T-helper 2 cell (primary cell): Measurements from ENCODE around the gene CACNB4.
"Not testable (repeated sequence)": the region's sequence is repeated elsewhere in the genome, so short reads cannot be mapped to it uniquely, and the experiment has no call there.

Source experiments
- DNase-seq, 5 experiments: peaks; one replicate each; pipeline versions ENCODE4 v3.0.0 to v3.0.0-alpha.2; 2012 to 2022

The CACNB4 gene

DNA sequence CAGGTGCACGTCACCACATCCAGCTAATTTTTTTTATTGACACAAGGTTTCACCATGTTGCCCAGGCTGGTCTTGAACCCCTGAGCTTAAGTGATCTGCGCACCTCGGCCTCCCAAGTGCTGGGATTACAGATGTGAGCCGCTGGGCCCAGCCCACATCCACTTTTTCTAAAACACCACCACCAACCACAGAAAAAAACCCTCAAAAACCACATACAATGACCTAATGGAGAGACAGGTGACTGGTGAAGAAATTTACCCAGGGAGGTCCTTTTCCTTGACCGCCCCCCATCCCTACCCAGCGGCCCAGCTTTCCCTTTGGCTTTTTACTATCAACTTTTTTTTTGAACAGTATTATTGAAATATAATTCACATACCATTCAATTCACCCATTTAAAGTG, 47.9 kb downstream of the CACNB4 start:
- DNase-seq, result no peak

DNA sequence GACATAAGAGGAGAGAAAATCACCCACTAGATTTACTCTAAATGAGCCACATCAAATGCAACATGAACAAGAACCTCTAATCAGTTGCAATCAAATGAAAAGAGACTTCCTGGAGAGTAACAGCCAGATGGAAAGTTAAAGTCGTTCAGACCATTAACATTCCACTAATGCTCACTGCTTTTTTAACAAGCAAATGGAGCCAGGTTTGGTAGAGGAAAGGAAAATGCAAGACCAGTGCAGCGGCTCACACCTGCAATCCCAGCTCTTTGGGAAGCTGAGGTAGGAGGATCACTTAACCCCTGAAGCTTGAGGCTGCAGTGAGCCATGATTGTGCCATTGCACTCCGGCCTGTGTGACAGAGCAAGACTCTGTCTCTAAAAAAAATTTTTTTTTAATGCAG, 48.5 kb downstream of the CACNB4 start:
- DNase-seq, result no peak

DNA sequence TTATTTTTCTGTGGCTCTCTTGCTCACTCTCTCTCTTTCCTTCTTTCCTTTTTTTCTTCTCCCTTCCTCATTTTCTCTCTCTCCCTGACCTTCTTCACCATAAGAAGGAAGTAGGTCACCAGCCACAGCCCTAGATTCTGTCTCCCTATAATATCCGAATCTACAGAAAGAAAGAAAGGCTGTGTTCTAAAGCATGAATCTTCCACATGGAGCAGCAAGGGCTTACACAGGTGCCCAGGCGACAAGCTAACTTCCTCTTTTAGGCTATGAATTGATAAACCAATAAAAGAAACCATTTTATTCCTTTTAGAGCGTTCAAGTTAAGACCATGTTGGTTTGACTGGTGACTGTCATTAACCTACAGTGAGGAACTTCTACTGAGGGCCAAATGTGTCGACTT, 49.3 kb downstream of the CACNB4 start:
- no peak for DNase-seq

DNA sequence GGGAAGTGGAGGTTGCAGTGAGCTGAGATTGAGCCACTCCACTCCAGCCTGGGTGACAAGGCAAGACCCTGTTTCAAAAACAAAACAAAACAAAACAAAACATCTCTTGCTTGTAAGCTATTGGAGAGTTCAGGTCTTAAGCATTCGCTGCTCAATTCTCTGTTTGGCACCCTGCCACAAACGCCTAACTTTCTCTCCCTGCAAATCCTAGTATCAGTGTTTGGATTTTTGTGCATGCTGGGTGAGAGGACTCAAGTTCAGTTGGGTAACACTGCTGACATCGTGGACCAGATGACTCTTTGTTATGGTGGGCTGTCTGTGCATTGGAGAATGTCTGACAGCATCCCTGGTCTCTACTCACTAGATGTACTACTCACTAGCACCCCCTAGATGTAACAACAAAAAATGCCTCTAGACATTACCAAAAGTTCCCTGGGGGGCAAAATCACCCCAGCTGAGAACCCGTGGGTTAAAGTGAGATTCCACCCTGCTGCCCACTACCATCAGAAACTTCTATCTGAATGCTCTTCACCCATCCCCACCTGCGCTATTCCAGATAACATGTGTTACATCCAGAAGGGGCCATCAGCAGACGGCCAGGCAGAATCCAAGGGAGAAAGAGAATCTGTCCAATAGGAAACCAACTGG, 50.9 kb downstream of the CACNB4 start:
- peak in 1 of 5 experiments; percentile 7 for DNase-seq

DNA sequence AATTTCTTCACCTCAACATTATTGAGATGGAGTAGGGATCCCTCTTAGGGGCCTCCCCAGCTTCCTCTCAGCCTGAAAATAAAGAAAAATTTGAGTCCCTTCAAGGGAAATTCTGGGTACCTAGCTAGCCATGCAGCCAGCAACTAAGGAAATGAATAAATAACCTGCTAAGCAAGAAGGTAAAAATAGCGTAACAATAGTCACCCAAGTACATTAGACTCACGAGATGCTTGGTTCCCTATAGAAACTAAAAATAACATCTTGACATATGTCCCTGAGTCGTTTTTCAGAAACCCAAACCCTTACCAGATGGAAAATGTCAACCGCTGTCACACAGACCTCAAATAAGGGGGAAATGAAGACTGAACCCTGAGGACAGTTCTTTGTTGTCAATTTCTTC, 51.9 kb downstream of the CACNB4 start:
- no peak for DNase-seq

DNA sequence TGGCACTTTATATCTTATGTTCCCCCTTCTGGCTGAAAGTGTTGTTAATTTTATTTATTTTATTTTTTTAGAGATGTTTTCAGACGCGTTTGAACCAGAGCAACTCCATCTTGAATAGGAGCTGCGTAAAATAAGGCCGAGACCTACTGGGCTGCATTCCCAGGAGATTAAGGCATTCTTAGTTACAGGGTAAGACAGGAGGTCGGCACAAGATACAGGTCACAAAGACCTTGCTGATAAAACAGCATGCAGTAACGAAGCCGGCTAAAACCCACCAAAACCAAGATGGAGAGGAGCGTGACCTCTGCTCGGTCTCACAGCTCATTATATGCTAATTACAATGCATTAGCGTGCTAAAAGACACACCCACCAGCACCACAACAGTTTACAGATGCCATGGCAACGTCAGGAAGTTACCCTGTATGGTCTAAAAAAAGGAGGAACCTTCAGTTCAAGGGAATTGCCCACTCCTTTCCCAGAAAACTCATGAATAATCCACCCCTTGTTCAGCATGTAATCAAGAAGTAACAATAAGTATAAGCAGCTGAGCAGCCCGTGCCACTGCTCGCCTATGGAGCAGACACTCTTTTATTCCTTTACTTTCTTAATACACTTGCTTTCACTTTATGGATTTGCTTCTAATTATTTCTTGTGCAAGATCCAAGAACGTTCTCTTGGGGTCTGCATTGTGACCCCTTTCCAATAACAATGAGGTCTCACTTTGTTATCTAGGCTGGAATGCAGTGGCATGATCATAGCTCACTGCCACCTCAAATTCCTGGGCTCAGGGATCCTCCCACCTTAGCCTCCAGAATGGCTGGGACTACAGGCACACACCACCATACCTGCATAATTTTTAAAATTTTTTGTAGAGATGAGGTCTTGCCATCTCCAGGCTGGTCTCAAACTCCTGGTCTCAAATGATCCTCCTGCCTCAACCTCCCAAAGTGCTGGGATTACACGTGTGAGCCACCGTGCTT, 55.9 kb downstream of the CACNB4 start:
- no peak for DNase-seq

DNA sequence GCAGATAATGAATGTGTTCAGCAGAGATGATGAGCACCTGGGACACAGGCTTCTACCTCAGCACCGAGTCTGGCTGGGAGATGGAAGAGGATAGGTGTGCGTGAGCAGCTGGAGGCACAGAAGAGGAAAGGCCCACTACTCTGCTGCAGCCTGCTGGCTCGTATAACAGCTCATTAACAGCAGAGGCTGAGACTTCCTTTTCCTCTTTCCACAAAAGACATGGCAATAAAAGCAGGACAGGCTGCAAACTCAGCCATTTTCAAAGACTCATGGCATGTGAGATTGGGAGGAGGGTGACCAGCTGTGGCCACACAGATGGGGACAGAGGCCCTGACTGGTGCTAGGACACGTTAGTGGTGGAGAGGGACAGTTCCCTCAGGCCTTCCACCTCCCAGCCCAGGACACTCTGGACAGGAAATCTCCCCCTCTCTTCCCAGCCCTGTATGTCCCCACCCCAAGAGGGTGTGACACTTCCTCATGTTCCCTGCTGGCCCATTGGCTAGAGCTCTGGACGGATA, 60.3 kb downstream of the CACNB4 start:
- no peak for DNase-seq

DNA sequence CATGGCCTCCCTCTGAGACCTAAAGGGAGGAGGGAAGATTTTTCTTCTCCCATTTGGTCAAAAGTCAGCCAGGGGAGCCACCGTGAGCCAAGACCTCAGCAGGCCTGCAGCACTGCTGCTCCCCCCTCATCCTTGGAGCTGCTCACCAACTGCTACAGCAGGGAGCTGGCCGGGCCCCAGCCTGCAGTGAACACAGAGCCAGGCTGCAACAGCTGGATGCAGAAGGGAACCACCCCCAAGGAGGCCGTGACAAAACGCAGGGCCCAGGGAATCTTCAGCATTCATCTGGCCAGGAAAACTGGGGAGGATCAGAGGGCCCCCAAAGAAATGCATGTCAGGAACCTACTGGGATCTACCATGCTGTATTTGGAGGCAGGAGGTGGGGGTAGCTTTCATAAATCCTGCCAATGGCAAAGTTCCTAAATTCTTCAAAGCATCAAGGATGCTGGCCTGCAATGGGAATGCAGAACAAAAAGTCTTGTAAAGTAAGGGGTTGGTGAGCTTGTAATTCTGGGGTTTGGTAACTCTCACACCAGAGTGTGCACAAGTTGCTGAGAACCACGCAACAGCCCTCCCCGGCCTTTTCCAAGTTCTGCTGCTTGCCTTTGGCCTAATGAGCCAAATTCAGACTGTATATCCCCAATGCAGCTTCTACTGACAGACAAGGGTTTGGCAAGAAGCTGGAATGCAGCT, 61.0 kb downstream of the CACNB4 start:
- no peak for DNase-seq

DNA sequence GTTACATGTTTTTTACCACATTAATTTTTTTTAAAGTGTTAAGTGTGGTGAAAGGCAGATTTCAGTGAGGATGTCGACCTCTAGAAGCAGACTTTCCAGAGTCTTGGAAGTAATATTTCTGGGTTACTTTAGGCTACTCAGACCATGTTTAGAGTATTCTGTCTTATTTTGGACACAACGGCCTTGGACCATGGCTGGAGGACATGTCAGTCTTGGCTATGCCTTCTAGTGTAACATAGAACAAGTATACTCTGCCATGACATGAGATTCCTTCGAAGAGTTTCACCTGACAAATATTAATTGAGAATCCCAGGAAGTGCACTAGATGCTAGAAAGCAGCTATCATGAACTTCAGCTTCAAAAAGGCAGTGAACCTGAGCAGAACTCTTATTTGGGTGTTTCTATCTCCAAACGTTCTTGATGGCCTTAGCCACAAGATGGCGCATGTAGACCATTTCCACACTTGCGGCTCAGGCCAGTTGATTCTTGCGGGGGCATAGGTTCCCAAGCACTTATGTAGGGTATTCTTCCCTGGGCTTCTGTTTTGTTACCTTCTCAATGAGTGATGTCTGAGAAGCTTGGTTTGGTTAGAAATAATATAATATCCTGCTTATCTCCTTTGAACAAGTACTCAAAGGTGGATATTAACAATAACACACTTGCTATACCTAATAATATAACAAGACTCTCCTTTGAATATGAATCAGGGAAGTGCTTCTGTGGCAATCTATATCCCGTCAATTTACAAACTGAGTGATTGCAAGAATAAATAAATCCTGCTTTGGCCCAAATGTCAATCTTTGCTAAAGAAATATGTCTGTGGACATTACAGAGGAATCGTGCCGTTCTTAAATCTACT, 62.0 kb downstream of the CACNB4 start:
- peak in 4 of 5 experiments; percentile 2 to 61 (median 13) for DNase-seq

DNA sequence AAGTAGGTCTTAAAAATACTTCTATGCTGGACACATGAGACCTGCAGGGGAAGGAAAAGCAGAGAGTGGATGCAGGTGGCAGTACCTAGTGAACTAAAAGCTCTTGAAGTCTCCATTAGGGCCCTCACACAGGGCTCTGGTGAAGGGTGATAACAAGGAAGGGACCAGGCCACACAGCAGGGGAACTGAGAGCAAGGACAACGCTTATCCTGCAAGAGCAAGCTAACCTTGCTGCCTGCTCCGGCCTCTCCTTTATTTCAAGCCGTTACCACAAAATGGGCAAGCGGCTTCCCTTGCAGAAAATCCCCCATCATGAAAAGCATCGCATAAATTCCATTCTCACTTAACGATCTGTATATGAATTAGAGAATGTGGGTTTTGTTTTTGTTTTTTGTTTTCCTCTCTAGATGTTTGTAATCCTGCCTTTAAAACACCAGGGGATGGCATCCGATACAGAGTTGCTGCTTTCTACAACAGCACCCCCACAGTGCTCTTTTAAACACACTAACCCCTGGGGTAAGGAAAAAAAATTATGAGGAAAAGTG, 64.5 kb downstream of the CACNB4 start:
- no peak for DNase-seq

DNA sequence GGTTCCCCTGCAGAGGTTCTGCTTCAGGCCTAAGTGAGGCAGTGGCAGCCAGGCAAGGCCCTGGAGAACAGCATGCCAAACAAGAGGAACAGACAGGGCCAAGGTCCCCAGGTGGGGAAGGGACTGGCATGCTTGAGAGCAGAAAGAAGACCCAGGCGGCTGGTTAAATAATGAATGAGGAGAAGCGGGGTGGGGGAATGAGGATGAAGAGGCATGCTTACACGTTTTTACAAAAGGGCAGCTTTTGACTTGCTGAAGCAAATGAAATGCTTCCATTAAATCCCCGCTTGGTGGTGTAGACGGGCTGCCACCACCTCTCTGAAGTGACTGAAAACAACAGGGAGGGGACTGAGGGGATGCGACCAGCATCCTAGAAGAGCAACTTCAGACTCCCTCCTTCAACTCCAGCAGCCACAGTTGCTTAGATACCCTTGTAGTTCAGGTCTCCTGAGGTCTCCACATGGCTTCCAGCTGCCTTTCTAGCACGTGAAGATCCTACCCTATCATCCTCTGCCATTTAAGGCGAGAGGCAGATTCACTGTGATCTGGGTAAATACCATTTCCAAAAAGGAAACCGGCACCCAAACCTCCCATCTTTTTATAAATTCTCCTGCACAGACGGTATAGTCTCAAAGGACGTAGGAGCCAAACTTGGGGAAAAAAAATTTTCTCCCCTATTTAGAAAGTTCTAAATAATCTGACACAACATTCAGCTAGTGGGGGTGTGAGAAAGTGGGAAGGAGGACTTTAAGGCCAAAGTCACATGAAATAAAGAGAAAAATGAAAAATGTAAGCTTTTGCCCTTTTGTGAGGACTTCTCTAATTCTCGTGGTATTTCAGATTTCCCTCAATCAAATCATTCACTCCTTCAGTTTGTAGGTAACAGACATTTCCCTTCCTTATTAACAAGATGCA, 65.6 kb downstream of the CACNB4 start:
- no peak for DNase-seq

DNA sequence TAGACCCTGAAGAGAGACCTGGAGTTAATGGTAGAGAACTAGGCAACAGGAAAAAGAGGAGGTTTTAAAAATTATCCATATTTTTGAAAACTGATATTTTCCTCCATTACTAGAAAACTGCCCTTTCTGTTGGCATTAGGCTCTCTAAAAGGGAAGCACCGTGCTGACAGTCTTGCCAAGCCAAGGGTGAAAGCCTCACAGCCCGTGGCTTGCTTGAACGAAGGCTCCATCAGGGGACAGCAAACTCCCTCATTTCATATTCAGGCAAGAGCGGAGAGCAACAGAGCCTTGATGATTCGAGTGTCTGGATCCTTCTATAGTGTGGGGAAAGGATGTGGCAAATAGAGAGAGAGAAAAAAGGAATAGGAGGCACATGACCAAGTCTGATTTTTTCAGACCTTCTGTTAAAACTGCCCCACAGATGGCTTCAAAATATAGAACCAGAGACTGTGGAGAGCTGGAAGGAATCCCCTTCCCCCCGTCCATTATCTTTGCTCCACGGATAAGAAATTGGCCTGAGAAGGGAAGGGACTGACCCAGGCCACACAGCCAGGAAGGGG, 67.0 kb downstream of the CACNB4 start:
- DNase-seq, result no peak

DNA sequence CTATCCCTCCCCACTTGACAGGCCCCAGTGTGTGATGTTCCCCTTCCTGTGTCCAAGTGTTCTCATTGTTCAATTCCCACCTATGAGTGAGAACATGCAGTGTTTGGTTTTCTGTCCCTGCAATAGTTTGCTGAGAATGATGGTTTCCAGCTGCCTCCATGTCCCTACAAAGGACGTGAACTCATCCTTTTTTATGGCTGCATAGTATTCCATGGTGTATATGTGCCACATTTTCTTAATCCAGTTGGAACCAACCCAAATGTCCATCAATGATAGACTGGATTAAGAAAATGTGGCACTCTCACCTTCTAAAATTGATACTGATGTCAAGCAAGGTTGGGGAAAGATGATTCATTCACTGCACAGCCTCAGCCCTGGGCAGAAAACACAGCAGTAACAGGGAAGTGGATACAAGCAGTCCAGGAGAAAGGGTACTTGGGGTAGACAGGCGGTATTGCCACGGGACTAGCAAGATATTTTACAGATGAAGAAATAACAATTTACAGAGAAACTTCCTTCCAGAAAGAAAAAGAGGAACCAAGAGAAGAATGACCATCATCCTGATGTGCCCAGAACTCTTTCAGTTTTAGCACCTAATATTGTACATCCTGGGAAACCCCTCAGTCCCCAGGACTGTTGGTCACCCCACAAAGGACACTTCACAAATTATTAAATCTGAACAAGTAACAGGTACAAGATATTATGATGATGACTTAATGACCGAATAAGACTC, 68.1 kb downstream of the CACNB4 start:
- DNase-seq, result not testable (repeated sequence)

DNA sequence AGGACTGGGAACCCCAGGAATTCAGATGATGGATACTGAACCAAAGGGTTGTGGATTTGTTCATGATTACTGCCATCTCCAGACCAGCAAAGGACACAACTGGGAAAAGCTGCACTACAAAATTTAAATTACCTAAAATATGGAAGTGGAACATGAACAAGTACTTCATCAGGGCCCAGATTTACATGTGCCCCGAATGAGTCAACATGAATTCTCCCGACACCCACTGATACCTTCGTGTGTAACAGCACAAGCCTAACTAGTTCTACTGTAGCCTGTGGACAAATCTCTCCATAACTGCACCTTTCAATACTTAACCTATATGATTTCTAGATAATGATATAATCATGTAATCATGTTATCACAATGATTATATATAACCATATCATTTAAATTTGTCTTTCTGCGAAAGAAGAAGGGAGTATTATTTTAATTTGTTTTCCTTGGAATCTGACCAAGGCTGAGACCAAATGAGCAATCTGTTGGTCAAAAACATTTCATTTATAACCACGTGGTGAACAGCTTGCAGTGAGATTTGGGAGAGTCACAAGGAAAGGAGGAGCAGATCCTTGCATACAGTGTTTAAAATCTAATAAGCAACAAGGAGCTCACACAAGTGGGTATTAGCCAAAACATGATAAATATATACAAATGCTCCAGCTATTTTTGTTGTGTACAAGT, 70.5 kb downstream of the CACNB4 start:
- DNase-seq, result no peak

DNA sequence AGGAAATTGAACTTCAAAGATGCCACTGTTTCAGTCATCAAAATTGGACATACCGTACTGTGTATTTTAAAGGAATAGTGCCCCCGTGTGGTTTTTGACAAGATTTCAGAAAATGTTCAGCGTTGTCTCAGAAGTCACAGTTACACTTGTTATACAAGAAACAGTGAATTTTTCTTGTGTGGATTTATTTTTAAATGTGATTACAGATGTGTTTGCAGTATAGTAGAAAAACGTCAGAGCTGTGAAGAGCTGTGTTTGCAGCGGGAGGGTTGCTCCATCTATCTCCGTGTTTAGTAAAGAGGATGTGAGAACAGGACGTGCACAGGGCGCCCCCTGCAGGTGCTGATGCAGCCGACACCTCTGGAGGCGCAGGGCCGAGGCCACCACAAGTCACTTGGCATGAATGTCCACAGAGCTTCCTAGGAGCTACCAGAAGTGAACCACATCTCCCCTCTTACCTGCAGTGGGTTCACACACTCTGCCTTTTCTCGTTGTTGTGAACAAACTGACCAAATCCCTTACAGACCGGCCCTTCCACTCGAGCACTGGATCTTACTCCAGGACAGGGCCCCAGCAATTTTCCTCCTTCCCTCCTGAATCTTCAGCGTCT, 73.1 kb downstream of the CACNB4 start:
- DNase-seq, result peak; percentile 42 to 81 (median 60)

DNA sequence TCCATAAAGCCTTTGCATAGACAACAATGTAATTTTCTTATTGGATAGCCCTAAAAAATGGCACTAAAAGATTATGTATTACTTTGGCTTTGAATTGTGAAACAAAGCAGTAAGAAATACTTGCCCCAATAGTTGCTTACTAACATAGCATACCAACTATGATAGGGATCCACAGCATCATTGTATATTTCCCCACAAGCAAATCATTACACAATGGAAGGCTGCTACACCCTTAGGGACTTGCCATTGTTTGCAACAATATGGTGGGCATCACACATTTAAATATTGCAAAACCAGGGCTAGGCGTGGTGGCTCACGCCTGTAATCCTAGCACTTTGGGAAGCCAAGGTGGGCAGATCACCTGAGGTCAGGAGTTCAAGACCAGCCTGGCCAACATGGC, 74.4 kb downstream of the CACNB4 start:
- DNase-seq, result no peak

DNA sequence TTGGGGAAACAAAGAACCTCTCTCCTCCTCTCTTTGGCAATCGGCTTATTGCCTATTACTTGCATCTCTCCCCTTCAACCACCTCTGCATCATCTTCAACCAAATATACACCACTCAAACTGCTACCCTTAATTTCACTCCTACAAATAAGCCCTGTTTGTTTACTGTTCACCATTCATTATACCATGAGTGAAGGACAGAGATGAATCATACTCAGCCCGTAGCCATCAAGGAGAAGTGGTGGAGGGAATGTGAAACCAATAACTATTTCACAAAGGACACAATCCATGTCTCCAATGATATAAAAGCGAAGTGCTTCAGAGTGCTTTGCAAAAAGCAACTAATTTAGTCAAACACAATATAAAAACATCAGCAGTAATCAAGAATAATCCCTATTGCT, 76.8 kb downstream of the CACNB4 start:
- no peak for DNase-seq

DNA sequence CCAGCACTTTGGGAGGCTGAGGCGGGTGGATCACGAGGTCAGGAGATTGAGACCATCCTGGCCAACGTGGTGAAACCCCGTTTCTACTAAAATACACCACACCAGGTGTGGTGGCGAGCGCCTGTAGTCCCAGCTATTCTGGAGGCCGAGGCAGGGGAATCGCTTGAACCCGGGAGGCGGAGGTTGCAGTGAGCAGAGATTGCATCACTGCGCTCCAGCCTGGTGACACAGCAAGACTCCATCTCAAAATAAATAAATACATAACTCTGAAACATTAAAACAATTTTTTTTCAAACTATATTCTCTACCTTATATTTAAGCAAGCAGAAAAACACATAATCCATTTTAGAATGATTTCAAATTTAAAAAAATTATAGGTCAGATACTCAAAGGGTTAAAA, 77.8 kb downstream of the CACNB4 start:
- DNase-seq, result not testable (repeated sequence)

DNA sequence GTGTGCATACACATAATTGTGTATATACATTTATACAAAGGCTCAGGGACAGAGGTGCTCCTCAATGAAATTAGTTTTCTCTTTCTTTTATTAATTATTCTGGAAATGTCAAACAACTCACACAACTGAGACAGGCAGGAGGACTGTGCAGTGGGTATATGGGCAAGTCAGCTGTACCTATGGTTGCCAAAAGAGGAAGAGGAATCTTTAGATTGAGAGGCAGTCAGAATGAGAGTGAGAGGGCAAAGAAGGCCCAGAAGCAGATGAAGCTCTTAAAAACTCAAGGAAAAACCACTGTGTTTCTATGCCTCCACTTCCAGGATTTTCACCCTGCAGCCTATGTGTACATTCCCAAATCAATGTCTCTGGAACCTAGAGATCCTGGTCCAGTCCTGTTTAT, 79.1 kb downstream of the CACNB4 start:
- no peak for DNase-seq
